ENCODE measurements around the gene SLC2A9.

SLC2A9 gene

DNA sequence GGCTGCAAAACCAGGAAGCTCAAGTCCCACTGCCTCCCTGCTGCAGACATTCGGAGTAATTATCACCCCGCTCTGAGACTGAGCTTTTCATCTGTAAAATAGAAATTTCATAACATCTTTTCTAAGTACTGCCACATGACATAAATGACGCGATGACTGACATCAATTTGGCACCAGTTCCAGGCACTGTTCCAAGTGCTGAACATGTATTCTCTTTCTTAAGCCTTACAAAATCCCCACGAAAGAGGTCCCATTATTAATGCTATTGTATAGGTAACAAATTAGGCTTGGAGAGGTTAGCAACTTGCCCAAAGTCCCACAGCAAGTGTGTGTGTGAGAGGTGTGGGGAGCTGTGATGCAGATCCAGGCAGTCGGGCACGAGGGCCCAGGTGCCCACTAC, 56.4 kb downstream of the SLC2A9 start:
- DNase-seq (ENCODE audit: low read depth in 2 of 2, low spot score in 1 of 2) = no peak

DNA sequence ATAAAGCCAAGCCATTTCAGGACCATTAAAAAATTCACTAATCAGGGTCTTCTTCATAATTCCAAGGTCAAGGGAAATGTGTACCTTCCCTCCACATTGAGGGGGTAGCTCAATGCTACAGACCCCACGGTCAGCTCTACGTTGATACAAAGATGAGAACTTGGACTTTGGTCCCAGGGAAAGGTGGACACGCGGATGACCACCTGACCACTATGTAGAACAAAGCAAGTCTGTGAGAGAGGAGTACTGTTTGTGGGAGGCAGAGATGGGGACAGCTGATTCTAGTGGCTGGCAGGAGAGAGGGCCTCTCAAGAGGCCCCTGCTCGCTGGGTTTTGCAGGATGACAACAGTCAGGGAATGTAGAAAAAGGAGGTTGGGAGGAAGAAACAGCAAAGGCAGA, 58.0 kb downstream of the SLC2A9 start:
- DNase-seq (ENCODE audit: low read depth in 2 of 2, low spot score in 1 of 2) = no peak

DNA sequence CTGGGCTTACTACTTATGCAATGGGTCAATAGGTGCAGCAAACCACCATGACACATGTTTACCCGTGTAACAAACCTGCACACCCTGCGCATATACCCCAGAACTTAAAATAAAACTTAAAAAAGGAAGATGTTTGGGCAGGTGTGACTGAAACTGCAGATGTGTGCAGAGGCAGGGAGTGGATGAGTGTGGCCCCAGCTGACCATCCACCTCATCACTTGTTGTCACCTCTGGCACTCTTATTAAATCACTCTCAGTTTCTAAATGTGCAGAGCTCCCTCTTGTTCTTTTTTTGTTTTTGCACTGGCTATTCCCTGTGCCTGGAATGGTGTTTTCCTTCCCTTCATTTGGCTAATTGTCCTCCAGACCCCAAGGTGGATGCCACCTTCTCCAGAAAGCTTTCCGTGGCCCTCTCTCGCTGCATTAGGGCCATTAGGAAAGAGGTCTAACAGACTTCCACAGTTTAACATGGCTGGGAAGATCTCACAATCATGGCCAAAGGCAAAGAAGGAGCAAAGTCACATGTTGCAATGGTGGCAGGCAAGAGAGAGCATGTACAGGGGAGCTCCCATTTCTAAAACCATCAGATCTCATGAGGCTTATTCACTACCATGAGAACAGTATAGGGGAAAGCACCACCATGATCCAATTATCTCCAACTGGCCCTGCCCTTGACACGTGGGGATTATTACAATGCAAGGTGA, 58.5 kb downstream of the SLC2A9 start:
- DNase-seq (ENCODE audit: low read depth in 2 of 2, low spot score in 1 of 2) = no peak

DNA sequence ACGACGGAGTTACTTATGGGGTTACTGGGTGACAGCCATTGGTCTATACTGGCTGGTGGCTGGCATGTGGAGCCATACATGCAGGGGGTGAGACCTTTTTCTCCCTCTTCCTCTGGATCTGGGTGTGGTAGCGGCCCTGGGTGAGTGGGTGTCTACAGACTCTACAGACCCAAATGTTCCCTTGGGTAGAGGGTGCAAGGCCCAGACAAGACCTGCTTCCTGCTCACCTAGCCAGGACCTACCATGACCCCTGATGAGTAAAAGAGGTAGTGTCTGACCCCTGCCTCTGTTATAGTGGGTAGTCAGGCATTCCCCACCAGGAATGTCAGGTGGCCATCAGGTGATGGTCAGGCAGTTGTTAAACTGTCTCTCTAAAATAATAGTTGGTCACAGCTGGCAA, 66.8 kb downstream of the SLC2A9 start:
- no peak for DNase-seq (ENCODE audit: low read depth in 2 of 2, low spot score in 1 of 2)

DNA sequence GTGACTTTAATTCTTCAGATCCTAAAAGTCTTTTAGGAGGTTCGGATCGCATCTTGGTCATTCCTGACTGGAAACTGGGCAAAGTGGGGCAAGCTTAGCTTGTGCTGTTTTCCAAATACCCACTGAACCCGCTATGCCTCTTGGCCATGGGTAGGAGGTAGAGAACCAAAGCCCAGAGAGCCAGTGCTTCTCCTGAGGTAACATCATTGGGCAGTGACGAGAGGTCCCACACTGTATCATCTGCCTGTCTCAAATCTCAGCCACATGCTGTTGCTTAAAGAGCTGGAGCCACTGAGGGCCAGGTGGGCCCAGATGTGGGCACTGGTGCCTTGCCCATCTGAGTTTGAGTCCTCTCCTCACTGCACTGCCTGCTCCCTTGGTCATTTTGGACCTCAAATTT, 68.2 kb downstream of the SLC2A9 start:
- DNase-seq (ENCODE audit: low read depth in 2 of 2, low spot score in 1 of 2) = no peak

DNA sequence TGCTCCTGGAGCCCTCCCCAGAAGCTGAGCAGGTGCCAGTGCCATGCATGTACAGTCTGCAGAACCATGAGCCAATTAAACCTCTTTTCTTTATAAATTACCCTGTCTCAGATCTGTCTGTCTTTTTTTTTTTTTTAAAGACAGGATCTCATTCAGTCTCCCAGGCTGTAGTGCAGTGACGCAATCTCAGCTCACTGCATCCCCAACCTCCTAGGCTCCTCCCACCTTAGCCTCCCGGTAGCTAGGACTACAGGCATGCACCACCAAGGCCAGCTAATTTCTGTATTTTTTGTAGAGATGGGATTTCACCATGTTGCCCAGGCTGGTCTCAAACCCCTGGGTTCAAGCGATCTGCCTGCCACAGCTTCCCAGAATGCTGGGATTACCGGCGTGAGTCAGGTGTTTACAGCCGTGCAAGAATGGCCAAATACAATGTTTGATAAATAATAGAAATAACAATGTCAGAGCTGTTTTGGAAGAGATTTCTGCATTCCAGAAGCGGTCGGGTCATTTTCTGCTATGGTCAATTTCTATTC, 68.8 kb downstream of the SLC2A9 start:
- DNase-seq (ENCODE audit: low read depth in 2 of 2, low spot score in 1 of 2) = no peak

DNA sequence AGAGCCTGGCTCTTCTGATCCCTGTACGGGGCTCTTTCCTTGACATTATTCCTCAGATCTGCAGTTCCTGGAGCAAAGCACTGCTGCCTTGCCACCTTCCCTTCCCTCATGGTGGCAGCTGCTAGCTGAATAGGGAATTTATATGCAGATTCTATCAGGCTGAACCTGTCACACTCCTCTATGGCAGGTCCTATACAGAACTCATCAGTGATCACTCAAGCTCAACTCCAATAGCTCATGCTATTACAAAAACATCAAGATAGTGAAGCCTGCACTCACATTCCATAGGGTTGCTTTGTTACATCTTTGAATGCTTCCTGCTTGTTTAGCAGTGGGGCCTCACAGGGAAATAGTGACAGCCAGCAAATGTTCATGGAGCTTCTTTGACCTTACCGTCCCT, 71.7 kb downstream of the SLC2A9 start:
- no peak for DNase-seq (ENCODE audit: low read depth in 2 of 2, low spot score in 1 of 2)

DNA sequence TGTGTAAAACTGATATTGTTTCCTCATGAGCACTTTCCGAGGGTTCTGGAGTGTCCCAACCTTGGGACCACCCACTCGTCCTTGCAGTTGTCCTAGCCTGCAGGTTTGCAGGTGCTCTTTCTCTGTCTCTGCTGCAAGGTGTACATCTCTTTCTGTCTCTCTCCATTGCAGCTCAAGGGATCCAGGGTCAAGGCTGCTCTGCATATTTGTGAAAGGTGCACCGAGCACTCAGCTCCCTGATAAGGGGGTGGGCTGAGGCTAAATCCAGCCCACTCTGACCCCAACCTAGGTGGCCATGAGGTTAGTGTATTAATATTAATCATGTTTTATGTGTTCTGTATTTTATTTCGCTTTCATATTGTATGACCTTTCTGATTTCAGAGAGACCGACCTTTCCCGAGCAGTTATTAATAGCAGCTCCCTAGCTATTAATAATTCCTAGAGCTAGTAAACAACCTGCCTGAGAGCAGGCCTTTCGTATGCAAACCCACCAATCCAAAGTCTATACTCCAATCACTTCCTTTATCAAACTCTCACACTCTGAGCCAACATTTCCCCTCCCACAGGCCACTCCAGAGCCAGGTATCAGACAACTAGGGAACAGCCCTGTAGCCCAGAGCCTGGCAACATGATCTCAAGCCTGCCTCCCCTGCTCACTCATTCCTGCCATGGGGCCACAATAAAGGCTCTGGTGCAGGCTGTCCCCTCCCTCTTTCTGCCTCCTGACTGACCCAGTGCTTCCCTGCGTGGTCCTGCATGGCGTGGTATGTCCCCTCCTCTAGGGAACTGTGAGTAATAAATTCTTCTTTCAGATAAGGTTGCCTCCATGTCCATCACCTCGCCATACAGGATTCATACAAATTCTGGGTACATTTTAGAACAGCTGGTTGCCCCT, 73.9 kb downstream of the SLC2A9 start:
- DNase-seq (ENCODE audit: low read depth in 2 of 2, low spot score in 1 of 2) = no peak

DNA sequence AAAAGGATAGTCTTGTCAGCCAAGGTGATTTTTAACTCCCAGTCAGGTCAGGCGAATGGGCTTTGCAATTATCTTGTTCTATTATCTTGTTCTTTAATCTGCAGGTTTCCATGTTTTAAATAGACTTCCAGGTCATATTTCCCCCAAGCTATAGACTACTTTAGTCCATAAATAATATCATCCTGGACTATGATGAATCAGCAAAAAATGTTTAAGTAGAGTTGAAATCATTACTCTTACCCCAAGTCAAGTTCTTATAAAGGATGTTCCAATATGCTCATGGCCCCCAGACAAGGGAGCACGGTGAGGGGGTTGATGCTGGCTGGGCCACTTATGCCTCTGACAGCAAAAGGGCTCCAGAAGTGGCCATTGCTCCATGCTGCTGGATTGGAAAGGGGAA, 75.1 kb downstream of the SLC2A9 start:
- no peak for DNase-seq (ENCODE audit: low read depth in 2 of 2, low spot score in 1 of 2)

DNA sequence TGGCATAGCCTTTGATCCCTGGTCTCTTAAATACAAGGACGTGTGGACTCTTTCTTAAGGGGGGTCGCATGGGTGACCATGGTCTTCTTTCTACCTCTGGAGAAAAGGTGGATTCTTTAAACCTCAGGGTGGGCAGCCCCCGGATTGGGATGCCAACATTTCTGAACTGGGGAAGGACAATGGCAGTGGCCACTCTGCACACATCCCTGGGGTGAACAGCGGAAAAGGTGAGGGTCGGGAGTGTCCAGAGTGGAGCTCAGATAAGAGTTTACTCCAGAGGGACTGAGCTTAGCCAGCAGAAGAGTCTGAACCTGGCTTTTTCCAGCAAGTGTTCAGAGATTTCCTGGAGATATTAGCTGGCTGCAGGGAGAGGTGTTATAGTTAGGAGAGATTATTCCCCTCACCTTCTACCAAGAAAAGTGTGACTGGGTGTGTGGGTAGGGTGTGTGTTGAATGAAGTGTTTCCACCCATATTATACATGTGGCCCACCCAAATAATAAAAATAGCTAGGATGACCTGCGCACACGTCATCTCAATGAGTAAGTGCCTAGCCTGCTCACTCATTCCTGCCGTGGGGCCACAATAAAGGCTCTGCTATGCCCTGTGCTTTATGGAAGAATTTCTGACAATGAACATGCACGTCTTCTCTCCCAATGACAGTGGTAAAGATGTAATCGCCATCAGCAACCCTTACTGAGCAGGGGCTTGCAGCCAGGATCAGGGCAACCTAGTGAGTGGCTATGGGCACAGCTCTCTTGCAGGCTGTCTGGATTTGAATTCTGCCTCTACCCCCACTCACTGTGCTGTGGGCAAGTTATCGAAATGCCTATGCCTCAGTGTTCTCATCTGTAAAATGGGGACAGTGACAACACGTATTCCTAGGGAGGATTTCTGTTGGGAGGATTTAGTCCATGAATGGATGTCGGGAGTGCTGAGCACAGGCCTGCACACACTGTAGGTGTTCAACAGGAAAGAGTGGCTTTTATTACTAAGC, 76.6 kb downstream of the SLC2A9 start:
- DNase-seq (ENCODE audit: low read depth in 2 of 2, low spot score in 1 of 2) = no peak

DNA sequence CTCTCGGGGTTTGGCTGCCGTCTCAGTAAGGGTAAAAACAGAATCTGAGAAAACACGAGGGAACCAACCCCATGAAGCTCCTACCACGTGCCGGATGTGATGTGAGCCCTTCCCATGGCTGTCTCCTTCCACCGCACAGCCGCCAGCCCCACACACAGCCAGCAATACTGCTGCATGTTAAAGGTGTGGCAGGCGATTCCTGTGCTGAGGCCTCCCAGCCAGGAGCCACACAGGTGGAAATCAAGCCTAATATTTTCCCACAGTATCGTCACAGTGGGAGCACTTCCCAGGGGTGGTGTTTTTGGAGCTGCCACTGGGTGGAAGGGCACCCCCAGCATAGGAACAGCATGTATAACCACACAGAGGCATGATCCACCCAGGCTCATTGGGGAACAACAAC, 77.5 kb downstream of the SLC2A9 start:
- no peak for DNase-seq (ENCODE audit: low read depth in 2 of 2, low spot score in 1 of 2)

DNA sequence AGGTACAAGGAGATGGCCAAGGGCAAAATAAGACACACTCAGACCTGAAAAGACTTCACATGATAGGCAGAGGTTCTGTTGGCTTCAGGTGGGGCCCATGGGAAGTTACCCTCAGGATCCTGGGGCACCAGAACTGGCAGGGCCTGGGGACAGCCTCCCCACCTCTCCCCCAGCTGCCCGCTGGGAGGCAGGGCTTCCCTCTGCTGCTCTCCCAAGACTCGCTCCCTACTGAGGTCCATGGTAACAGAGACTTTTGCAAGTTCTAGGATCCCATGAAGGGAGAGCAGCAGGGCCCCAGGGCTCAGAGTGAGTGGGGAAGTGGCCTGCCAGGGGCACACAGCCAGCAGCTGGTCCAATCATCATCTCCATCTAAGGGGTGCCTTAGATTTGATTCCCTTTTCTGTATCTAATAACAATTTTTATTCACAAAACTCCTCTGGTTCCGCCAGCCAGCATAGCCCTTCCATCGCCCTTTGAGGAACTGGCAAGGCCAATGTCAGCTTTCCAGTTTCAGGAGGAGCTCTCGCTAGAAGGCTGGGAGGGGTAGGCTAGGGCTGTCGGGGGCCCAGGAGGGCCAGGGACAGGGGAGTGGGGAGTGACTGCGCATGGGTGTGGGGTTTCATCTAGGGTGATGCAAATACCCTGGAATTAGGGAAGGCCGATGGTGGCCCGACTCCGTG, 78.2 kb downstream of the SLC2A9 start:
- no peak for DNase-seq (ENCODE audit: low read depth in 2 of 2, low spot score in 1 of 2)

DNA sequence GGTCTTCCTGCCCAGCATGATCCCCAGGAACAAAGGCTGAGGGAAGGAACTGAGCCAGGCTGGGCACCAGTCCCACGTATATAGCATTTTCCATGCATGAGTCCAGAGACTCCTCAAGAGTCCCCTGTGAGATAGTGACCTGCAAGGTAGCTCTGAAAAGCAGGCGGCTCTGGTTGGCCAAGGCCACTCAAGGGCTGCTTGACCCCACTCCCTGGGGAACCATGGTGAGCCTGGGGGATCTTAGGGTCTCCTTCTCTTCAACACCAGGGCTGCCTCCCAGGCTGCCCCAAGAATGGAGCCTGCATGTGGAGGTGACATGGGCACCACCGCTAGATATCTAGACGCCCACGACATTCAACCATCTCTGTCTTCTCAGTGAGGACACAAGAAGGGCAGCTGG, 79.2 kb downstream of the SLC2A9 start:
- no peak for DNase-seq (ENCODE audit: low read depth in 2 of 2, low spot score in 1 of 2)

DNA sequence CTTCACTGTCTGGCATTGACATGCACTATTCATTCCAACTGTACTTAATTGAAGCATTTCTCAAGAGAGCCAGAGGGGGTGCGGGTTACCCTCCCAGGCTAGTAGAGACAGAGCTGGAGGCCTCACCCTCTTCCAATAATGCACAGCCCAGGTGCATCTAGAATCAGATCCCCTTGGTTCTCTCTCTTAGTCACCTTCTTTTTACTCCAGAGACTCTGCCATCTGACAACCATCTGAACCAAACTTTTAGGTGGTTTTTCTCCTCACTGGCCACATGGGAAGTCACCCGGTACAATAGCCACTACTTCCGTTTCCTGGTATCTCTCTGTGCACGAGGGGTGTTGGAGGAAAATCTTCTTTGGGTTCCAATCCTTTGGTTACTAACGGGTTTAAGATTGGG, 81.3 kb downstream of the SLC2A9 start:
- no peak for DNase-seq (ENCODE audit: low read depth in 2 of 2, low spot score in 1 of 2)

DNA sequence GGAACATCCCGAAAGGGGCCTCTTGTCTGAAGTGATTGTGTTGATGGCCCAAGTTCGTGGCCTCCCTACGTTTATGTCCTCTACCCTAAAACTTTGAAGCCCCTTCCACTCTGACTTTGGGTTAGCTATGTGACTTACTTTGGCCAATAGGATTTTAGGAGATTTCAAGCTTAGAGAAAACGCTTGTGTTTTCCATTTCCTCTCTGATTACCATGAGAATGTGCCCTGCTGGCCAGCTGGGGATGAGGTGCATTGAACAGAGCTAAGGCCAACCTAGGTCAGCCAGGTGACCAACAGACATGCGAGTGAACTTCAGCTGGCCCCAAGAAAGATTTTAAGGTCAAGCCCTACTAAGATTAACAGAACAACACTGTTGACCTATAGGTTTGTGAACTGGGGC, 82.4 kb downstream of the SLC2A9 start:
- no peak for DNase-seq (ENCODE audit: low read depth in 2 of 2, low spot score in 1 of 2)

DNA sequence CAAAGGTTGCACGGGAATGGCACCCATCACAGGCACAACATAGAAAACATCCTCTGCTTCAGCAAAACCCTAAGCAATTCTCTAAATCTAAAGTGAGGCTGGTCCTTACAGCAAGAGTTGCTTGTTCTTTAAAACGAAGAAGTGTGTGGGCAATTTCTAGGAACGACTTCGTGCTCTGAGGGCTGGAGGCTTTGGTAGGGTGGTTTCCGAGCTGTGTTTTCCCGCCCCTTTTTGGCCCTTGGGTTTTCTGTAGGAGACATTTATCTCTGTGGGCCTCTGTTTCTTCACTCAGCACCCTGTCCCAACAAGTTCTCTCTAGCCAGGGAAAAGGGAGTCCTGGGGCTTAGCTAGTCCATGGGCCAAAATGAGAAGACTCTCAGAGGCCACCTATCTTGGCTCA, 84.2 kb downstream of the SLC2A9 start:
- DNase-seq (ENCODE audit: low read depth in 2 of 2, low spot score in 1 of 2) = no peak

DNA sequence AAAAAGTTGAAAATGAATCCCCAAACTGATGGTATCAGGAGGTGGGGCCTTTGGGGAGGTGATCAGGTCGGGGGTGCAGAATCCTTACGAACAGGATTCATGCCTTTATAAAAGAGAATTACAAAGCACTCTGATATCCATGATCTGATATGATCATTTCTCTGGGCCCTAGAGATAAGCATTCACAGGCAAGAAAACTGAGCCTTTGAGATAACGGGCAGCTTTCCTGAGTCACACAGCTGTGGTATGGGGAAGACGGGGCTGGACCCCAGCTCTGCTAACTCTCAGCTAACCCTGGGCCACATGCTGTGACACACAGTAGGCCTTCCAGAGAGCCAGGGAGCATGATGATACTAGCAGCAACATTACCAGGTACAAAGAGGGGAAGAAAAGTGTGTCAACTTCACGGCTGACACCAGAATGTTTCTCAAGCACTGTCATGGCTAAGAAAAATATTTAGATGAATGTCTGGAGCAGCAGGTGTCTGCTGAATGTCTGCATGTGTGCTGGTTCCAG, 85.1 kb downstream of the SLC2A9 start:
- DNase-seq (ENCODE audit: low read depth in 2 of 2, low spot score in 1 of 2) = no peak

DNA sequence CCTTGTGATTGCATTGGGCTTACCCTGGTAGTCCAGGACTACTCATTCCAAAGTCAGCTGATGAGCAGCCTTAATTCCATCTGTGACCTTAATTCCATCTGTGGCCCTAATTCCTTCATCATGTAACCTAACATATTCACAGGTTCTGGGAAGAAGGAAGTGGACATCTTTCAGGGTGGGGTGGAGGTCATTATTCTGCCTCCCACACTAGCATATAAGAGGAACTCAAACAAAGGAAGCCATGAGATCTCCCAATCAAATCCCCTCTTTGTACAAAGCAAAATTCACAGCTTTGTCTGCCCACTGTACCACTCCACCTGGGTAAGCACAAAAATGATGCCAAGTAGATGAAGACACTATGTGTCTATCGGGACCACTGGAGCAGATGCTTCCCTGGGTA, 87.3 kb downstream of the SLC2A9 start:
- DNase-seq (ENCODE audit: low read depth in 2 of 2, low spot score in 1 of 2) = no peak

DNA sequence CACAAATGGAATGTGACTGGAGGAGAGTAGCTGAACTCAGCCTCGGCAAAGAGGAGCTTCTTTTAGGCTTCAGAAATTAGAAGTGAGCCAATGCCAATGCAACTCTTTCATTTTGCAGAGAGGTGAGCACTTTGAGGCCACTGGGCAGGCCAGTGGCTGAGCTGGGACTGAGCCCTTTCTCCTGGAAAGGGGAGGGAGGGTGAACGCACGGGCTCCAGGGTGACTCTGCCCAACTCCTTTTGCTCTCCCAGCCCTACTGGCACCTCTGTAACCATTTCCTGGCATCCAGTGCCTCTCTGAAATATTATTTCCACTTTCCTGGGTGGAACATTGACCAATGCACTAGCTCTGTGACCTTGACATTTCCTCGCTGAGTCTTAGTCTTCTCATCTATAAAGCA, 88.1 kb downstream of the SLC2A9 start:
- no peak for DNase-seq (ENCODE audit: low read depth in 2 of 2, low spot score in 1 of 2)

DNA sequence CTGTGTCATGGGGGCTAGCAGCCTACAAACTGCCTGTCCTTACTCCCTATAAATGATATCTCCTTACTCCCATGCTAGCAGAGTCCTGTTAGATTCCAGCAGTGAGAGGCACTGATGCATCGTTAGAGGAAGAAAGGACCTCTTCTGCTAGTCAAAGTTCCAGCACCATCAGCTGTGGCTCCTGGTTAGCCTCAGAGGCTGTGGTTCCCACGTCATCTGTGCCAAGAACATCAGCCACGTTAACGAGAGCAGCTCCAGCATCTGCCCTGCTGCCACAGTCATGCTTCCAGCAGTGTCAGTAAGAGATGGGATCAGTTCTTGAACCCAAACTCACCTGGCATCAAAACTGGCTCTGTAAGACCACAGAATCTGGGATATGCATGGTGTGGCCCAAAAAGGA, 88.5 kb downstream of the SLC2A9 start:
- no peak for DNase-seq (ENCODE audit: low read depth in 2 of 2, low spot score in 1 of 2)
